B cell (primary cell): ENCODE results near the gene INTS12.
"Not testable (repeated sequence)": the region's sequence is repeated elsewhere in the genome, so short reads cannot be mapped to it uniquely, and the experiment has no call there.

Experiments used
- EZH2 ChIP-seq: IDR thresholded peaks from 2 replicates; pipeline ENCODE4 v1.6.1; 2012; ENCODE audit warnings: borderline replicate concordance, low read depth, mild to moderate bottlenecking, moderate library complexity, low read length; ENCODE audit not compliant: insufficient read depth, poor library complexity, severe bottlenecking
- TF ChIP-seq, protein P1 (sequence below): fragments of 200-600 bp; IDR thresholded peaks from one replicate; pipeline ENCODE4 v1.8.0; 2022; ENCODE audit warnings: antibody characterized with exemption, mild to moderate bottlenecking

DNA sequence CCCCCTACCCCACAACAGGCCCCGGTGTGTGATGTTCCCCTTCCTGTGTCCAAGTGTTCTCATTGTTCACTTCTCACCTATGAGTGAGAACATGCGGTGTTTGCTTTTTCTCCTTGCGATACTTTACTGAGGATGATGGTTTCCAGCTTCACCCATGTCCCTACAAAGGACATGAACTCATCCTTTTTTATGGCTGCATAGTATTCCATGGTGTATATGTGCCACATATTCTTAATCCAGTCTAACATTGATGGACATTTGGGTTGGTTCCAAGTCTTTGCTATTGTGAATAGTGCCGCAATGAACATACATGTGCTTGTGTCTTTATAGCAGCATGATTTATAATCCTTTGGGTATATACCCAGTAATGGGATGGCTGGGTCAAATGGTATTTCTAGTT, 21.4 kb upstream of the INTS12 start:
- TF ChIP-seq, protein P1, sequence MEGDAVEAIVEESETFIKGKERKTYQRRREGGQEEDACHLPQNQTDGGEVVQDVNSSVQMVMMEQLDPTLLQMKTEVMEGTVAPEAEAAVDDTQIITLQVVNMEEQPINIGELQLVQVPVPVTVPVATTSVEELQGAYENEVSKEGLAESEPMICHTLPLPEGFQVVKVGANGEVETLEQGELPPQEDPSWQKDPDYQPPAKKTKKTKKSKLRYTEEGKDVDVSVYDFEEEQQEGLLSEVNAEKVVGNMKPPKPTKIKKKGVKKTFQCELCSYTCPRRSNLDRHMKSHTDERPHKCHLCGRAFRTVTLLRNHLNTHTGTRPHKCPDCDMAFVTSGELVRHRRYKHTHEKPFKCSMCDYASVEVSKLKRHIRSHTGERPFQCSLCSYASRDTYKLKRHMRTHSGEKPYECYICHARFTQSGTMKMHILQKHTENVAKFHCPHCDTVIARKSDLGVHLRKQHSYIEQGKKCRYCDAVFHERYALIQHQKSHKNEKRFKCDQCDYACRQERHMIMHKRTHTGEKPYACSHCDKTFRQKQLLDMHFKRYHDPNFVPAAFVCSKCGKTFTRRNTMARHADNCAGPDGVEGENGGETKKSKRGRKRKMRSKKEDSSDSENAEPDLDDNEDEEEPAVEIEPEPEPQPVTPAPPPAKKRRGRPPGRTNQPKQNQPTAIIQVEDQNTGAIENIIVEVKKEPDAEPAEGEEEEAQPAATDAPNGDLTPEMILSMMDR = not testable (repeated sequence)
- not testable (repeated sequence) for TF ChIP-seq EZH2
